Thoracic aorta (tissue), 2 donors: ENCODE results near the gene TNFRSF4. TPM values are rescaled to one million over a fixed set of nuclear protein-coding genes. Genes with fewer than 3 reads are reported as not detected.
A peak's percentile ranks its signal among the peaks of the same experiment; 100 is the strongest.

Source experiments
- ATAC-seq: fragments of 150-250 bp; one replicate; pipeline ENCODE4 v1.8.0; 2017; ENCODE audit warnings: low read depth; ENCODE audit not compliant: insufficient number of reproducible peaks, low FRiP score
- DNase-seq: peaks from one replicate; pipeline ENCODE4 v3.0.0-alpha.2; 2020; ENCODE audit warnings: low spot score
- H3K27ac ChIP-seq, 2 donors: fragments of 200-600 bp; sonication (generic); 1 replicate in 1 of 2; 2 replicates in 1 of 2; pipeline ENCODE4 v1.5.1; 2016; ENCODE audit warnings: mild to moderate bottlenecking in 2 of 2, moderate library complexity in 2 of 2
- H3K27me3 ChIP-seq: fragments of 200-600 bp; sonication (generic); replicated peaks from 2 replicates; pipeline ENCODE4 v1.6.0; 2016; ENCODE audit warnings: mild to moderate bottlenecking; ENCODE audit not compliant: insufficient read depth
- H3K36me3 ChIP-seq: fragments of 200-600 bp; sonication (generic); one replicate; pipeline ENCODE4 v1.5.1; 2016
- H3K4me1 ChIP-seq, 2 donors: fragments of 200-600 bp; sonication (generic); 1 replicate in 1 of 2; 2 replicates in 1 of 2; pipeline versions ENCODE4 v1.5.1 to v1.6.0; 2016; ENCODE audit warnings: low read depth in 2 of 2, mild to moderate bottlenecking in 1 of 2; ENCODE audit not compliant: control insufficient read depth in 1 of 2
- H3K4me3 ChIP-seq: fragments of 200-600 bp; sonication (generic); 2 replicates; pipeline ENCODE4 v1.5.1; 2016; ENCODE audit warnings: mild to moderate bottlenecking
- H3K9me3 ChIP-seq: fragments of 200-600 bp; sonication (generic); 2 replicates; pipeline ENCODE4 v1.5.1; 2016
- total RNA-seq, 2 donors: library from RNA; depleted of rRNA; stranded (reverse); fragments of >200 nt; gene quantifications; one replicate each; pipeline versions ENCODE4 v1.1.0 to v1.2.3, GENCODE V29; 2016
- TF ChIP-seq, protein P1 (sequence below): fragments of 200-600 bp; sonication (generic); IDR thresholded peaks from one replicate; pipeline ENCODE4 v1.5.1; 2019; ENCODE audit warnings: antibody characterized with exemption

The TNFRSF4 gene
- total RNA-seq, 2 donors from 2014 or later: 1.8 TPM; not detected in 1

DNA sequence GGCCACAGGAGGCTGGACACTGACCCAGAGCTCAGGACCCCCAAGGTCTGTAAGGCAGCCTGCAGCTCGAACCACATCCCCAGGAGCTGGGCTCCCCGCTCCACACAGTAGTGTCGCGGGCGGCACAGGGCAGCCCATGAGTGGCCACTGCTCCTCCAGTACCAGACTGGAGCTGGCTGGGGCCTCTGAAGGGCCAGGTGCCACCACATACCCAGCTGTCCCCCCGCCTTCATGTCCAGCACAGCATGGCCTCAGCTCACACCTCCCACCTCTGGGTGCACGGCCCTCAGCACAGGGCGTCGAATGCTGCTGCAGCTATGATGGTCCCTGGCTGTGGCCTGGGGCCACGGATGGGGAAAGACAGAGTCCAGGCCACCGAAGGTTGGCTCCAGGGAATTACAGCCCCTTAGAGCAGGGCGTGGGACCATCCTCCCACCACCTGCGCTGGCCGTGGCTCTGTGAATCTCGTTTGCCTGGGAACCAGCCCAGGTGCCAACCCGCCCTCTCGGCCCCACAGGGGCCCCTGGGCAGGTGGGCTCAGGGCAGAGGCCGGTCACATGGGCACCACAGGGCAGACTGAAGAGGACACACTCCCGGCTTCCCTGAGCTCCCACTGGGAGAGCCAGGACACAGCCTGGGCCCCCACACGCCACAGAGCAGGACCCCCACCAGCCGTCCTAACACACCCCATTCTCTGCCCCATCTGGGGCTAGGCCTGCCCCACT, 2.1 kb upstream of the TNFRSF4 start:
- ATAC-seq (no peak), DNase-seq (no peak)
- no peak overlapping the region for H3K27ac ChIP-seq

DNA sequence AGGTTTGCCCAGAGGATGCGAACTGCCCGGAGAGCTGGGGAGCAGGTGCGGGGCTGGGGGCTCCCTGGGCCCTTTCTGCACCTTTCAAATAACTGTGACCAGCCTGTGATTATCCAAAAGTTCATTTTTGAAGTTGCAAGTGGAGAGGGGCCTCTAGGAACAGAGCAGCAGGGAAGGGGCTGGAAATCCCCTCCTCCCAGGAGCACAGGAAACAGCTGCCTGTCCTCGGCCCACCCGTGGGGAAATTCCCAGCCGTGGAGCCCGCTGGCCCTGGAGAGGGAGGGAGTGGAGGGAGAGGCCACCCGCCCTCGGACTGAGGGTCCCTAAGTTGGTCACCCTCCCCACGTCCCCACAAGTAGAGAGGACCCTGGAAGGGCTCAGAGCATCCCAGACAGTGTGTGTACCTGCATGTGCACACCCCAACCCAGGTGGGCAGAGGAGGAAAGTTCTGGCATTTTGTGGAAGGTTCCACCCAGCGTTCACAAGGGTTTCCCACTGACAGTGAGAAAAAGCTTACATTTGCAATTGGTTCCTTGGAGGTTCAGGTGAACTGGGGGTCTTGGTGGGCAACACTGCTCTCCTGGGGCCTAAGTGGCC, 1.2 kb upstream of the TNFRSF4 start:
- H3K36me3 ChIP-seq: peaks cover 28% of the 10 kb centered on the region
- no peaks in the 10 kb centered on the region for H3K9me3 ChIP-seq
- H3K4me3 ChIP-seq: no peak overlapping the region
- no peaks in the 10 kb centered on the region for H3K4me1 ChIP-seq
- H3K27ac ChIP-seq: no peak overlapping the region
- no peaks in the 10 kb centered on the region for H3K27me3 ChIP-seq
- DNase-seq (no peak), ATAC-seq (no peak)
- TF ChIP-seq, protein P1, sequence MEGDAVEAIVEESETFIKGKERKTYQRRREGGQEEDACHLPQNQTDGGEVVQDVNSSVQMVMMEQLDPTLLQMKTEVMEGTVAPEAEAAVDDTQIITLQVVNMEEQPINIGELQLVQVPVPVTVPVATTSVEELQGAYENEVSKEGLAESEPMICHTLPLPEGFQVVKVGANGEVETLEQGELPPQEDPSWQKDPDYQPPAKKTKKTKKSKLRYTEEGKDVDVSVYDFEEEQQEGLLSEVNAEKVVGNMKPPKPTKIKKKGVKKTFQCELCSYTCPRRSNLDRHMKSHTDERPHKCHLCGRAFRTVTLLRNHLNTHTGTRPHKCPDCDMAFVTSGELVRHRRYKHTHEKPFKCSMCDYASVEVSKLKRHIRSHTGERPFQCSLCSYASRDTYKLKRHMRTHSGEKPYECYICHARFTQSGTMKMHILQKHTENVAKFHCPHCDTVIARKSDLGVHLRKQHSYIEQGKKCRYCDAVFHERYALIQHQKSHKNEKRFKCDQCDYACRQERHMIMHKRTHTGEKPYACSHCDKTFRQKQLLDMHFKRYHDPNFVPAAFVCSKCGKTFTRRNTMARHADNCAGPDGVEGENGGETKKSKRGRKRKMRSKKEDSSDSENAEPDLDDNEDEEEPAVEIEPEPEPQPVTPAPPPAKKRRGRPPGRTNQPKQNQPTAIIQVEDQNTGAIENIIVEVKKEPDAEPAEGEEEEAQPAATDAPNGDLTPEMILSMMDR: no peak

More for the DNA sequence above, 2.1 kb upstream of the TNFRSF4 start:
- Histone ChIP-seq H3K27me3 (no peaks in the 10 kb centered on the region), H3K4me1 (no peaks in the 10 kb centered on the region), H3K9me3 (no peaks in the 10 kb centered on the region), H3K4me3 (no peak overlapping the region), H3K36me3 (peaks cover 29% of the 10 kb centered on the region)
- TF ChIP-seq, protein P1: no peak

DNA sequence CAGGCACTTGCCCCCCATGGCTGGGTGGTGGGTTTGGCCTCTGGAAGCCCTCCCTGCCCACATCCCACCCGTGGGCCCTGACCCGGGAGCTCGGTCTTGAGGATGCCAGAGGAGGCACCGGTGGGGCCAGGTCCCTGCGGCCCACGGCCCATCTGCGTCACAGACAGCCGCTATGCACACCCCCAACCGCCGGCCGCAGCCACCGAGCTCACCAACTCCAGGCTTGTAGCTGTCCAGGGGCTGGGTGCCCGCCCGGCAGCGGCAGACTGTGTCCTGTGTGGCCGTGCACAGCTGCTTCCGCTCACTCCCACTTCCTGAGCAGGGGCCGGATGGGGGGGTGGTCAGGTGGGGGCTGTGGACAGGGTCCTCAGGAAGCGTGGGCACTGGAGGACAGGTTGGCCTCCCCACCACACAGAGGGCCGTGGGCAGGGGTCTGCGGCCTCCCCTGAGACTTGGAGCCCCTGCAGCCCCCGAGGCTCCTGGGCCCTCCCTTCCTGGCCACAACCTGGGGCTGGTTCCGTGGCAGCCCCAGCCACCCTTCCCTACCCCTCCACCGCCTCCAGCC, 1.1 kb downstream of the TNFRSF4 start:
- Histone ChIP-seq H3K27ac (no peak overlapping the region), H3K9me3 (no peaks in the 10 kb centered on the region), H3K36me3 (peaks cover 15% of the 10 kb centered on the region), H3K4me1 (peaks cover under 1 to 3% of the 10 kb centered on the region in 2 donors), H3K4me3 (peak overlapping the region; percentile 31), H3K27me3 (no peaks in the 10 kb centered on the region)
- ATAC-seq (no peak), DNase-seq (no peak)
- TF ChIP-seq, protein P1: no peak

DNA sequence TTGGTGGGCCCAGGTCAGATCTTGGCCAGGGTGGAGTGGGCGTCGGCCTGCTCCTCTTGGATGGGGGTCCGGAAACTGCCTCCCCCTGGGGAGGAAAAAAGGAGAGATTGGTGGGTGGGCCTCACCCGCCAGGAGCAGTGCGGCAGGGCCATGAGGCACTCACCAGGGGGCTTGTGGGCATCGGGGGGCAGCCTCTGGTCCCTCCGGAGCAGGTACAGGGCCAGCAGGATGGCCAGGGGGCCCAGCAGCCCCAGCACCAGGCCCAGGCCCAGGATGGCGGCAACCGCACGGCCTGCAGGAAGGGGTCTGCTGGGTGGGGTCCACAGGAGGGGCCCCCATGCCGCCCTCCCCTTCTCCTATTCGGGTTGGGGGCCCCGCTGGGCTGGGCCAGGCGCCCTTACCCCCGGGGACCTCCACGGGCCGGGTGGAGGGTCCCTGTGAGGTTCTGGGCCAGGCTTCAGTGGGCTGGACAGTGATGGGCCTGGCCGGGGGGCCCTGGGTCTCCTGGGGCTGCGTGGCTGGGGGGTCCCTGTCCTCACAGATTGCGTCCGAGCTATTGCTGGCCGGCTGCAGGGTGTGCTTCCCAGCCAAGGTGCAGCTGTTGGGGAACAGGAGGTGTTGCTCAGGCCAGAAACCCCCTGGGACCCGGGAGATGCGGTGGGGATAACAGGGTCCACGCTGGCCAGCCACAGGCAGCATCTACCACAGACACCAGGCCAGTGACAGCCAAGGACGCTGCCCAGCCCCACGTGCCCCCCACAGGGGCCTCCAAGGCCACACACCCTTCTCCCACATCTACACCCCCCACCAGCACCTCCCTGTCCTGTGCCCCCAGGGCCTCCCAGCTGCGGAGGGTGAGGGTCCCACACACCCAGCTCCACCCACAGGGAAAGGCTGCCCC, 2.2 kb downstream of the TNFRSF4 start:
- no peak for DNase-seq
- Histone ChIP-seq H3K4me1 (peaks cover 3% of the 10 kb centered on the region in 2 donors), H3K27me3 (no peaks in the 10 kb centered on the region), H3K36me3 (peaks cover 4% of the 10 kb centered on the region), H3K4me3 (no peak overlapping the region), H3K9me3 (no peaks in the 10 kb centered on the region), H3K27ac (no peak overlapping the region)
- TF ChIP-seq, protein P1: no peak
- no peak for ATAC-seq
